Hematopoietic multipotent progenitor cell treated with erythropoietin and hydrocortisone succinate and interleukin-3 and kit ligand, for 17 days (in vitro differentiated cells): ENCODE data around the gene UFSP1.

ENCODE experiments used
- DNase-seq: peaks from one replicate; pipeline ENCODE4 v3.0.0-alpha.2; 2015; ENCODE audit warnings: low spot score

Gene UFSP1

DNA sequence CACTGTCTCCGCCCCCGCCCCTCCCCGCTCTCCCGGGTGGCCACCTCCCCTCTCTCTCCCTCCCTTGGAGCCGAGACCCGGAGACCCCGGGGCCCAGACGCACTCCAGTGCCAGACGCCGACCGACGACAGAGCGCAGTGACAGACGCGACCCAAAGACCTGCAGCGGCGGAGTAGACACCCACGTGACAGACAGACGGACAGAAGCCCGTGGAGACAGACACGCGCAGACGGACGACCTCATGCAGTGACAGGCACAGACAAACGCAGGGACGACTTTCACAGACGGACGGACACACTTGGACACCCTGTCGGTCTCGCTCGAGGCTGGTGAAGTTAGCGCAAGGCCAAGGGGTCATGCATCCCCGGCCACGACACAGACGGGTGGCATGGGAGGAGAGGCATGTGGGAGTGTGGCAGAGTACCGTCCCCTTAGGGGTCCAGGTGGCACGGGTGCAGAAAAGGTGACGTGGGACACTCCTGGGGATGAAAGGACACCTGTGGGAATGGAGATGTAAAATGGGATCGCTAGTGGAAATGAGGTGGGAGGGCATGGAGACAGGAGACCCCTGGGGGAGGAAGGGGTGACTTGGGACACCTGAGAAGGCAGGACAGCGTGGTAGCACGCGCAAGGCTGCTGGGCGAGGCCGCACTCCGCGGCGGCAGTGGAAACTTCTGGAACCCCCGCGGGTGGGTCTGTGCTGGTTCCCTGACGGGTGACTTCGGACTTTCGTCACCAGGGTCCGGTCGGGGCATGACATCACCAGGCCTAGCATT is 6.6 kb upstream of the UFSP1 start:
- DNase-seq, result peak; percentile 71

- DNase-seq, result no peak
Measured at GRCh38 chr7:100895701-100895955, 6.1 kb upstream of the UFSP1 start, which contains the start of gene ACHE. Gene ACHE (minus strand): TSS chr7:100895888. CDS start chr7:100894232, 1,656 bp downstream.

GRCh38 chr7:100894860-100895700 is 5.6 kb upstream of the UFSP1 start:
- peak; percentile 79 for DNase-seq

GRCh38 chr7:100893910-100894721 is 4.6 kb upstream of the UFSP1 start:
- peak; percentile 88 for DNase-seq

GRCh38 chr7:100893318-100893895 is 3.9 kb upstream of the UFSP1 start:
- DNase-seq, result no peak

- no peak for DNase-seq
Measured at GRCh38 chr7:100892364-100893317, 3.1 kb upstream of the UFSP1 start.

DNA sequence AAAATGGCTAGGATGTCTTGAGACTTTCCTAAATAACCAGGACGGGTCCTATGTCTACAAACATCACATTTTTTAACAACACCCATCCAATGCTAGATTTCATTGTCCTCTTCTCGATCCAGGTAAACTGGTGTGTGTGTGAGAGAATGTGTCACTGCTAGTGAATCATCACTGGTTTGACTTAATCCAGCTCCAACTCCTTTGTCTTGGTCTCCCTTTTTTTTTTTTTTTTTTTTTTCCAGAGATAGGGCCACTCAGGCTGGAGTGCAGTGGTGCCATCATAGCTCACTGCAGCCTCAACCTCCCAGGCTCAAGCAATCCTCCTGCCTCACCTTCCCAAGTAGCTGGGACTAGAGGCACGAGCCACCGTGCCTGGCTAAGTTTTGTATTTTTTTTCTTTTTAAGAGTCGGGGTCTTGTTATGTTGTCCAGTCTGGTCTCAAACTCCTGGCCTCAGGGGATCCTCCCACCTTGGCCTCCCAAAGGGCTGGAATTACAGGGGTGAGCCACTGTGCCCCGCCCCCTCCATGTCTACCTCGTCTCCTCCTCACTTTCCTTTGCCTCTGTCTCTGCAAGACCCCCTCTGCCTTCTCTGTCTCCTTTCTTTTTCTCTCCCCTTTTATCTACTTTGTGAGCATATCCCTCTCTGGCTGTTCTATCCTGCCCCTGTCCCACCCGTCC is 2.2 kb upstream of the UFSP1 start:
- peak; percentile 28 for DNase-seq

- peak; percentile 25 for DNase-seq
Measured at GRCh38 chr7:100890653-100891567, 1.4 kb upstream of the UFSP1 start.

DNA sequence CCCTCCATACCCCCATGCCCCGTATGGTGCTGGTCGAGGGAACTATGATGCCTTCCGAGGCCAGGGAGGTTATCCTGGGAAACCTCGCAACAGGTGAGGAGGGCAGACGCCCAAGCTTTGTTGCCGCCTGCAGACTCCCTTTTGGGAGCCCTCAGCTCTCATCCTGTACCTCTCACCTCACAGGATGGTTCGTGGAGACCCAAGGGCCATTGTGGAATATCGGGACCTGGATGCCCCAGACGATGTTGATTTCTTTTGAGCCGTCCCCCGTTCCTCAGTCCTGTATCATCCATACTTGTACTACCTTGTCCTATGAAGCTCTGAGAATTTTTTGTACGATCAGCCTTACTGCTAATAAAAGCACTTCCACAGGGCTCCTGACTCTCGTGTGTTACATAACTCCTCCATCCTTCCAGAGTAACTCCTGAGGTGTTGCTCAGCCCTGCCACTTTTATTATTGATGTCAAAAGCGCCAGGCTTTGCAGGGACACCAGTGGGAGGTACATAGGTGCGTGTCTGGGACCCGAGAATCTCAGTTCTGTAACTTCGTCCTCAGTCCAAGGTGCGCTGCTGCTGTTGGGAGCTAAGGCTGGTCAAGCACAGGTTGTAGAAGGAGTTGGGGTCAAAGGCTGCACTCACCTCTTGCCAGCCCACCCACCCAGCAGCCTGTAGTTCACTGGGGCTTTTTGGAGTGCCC is 1.1 kb downstream of the UFSP1 start:
- DNase-seq, result no peak

- peak; percentile 44 for DNase-seq
Measured at GRCh38 chr7:100887516-100888290, 1.8 kb downstream of the UFSP1 start.

- DNase-seq, result no peak
Measured at GRCh38 chr7:100886936-100887515, 2.5 kb downstream of the UFSP1 start.

DNA sequence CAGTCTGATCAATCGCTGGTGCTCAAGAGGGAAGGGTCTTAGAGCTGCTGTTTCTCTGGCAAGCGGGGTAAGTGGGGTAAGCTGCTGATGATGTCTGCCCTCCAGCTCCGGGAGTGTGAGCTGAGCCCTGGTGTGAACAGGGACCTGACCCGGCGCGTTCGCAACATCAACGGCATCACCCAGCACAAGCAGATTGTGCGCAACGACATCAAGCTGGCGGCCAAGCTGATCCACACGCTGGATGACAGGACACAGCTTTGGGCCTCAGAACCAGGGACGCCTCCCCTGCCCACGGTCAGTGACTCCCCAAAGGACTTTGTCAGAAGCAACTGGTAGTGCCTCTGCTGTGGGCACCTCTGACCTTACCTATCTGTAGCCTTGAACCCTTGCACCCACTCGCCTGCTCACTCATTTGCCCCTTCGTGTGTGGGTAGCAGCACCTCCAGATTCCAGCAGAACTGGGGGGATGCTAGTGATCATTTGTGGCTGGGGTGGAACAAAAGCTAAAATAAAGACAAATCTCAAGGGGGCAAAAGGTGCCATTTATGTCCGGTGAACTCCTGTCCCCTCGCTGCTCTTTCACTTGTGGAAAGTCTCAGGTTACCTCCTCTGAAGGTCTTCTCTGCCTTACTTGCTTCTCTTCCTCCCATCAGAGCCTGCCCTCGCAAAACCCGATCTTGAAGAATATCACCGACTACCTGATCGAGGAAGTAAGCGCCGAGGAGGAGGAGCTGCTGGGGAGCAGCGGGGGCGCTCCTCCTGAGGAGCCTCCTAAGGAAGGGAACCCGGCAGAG is 3.2 kb downstream of the UFSP1 start:
- no peak for DNase-seq

DNA sequence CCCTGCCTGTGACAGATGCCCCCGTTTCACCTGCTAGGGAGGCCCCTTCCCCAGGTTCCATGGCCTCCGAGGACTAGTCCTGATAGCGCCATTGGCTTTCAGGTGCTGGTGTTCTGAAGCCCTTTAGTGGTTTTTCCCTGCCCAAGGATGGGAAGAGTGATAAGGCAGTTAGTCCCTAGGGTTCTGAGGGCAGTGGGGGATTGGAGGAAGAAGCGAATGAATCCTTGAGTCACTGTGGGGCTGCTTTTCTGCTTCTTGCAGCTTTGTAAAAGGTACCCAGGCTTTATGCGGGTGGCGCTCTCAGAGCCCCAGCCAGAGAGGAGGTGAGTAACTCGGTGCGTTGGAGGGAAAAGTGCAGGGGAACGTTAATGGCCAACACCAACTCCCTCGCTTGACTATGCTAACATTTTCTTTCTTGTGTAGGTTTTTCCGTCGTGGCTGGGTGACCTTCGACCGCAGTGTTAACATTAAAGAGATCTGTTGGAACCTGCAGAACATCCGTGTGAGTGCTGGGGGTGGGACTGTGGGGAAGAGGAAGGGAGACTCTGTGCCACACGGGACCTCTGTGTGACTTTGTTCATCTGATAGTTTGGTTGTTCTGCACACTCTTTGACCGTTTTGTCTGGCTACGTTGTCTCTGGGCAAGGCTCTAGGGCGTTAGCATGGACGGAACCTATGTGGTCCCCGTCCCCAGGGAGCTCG is 3.9 kb downstream of the UFSP1 start:
- DNase-seq, result no peak

DNA sequence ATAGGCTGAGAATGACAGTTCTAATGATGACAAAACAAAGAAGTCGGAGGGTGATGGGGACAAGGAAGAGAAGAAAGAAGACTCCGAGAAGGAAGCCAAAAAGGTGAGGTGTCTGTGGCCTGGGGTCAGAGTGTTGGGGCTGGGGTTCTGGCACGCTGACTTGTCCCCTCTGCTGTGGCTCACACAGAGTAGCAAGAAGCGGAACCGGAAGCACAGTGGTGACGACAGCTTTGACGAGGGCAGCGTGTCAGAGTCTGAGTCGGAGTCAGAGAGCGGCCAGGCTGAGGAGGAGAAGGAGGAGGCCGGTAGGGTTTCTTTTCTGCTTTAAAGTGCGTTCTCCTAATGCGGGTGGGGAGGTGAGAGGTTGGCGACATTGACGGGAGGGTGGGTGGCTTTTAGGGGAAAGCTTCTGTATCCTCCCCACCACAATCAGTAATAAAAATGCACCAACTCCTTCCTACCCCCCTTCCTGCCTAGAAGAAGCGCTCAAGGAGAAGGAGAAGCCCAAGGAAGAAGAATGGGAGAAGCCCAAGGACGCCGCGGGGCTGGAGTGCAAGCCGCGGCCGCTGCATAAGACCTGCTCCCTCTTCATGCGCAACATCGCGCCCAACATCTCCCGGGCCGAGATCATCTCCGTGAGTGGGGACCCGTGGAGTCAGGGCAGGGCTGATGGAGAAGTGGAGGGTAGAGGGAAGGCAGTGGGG is 4.6 kb downstream of the UFSP1 start:
- no peak for DNase-seq

- no peak for DNase-seq
Measured at GRCh38 chr7:100882785-100883526, 6.6 kb downstream of the UFSP1 start.
